Measurements from ENCODE around the gene MCTP1.

DNA sequence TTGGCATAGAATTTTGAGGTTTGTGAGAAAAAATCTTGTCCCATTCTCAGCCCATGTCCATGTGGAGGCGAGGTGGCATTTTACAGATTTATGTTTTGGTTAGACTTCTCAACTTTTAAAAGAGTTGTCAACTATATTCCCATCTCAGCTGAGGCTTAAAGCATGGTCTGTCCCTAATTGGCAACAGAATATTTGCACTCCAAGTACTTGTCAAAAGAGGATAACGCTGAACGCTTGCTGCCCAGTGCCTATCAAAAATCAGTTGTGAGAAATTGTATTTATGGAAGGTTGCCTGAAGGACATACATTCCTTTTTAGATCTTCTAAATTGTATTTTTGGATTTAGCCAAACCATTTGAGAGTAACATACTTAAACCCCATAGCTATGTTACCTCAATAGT, 464.4 kb downstream of the MCTP1 start:
- TF ChIP-seq CTCF (conservative IDR thresholded peaks at IDR 0.05; ENCODE audit: low read depth, low read length) (no peak), EZH2 (IDR thresholded peaks at IDR 0.05; ENCODE audit: low read length, unreplicated experiment) (no peak)
